Mesendoderm (in vitro differentiated cells): ENCODE results near the gene DNER.

Experiments used
- DNase-seq: peaks from one replicate; pipeline ENCODE4 v3.0.0; 2013
- H2AK5ac ChIP-seq: 2 replicates; pipeline ENCODE4 v1.6.1; 2013; ENCODE audit warnings: low read length, inconsistent platforms
- H2BK120ac ChIP-seq: 2 replicates; pipeline ENCODE4 v1.6.1; 2013; ENCODE audit warnings: low read depth, mild to moderate bottlenecking, low read length, moderate library complexity, mixed read lengths
- H2BK15ac ChIP-seq: replicated peaks from 2 replicates; pipeline ENCODE4 v1.6.1; 2013; ENCODE audit warnings: low read depth, mild to moderate bottlenecking, moderate library complexity
- H2BK5ac ChIP-seq: 2 replicates; pipeline ENCODE4 v1.6.1; 2013; ENCODE audit warnings: low read length, inconsistent platforms
- H3K18ac ChIP-seq: 2 replicates; pipeline ENCODE4 v1.6.1; 2013; ENCODE audit warnings: mild to moderate bottlenecking, low read length, mixed read lengths
- H3K23ac ChIP-seq: one replicate; pipeline ENCODE4 v1.6.1; 2013; ENCODE audit warnings: low read length
- H3K27ac ChIP-seq: 2 replicates; pipeline ENCODE4 v1.5.1; 2013; ENCODE audit warnings: low read depth, mild to moderate bottlenecking, inconsistent platforms, low read length, moderate library complexity
- H3K27me3 ChIP-seq: 2 replicates; pipeline ENCODE4 v1.6.1; 2013; ENCODE audit warnings: low read length, control low read depth, mild to moderate bottlenecking, inconsistent platforms; ENCODE audit not compliant: insufficient read depth, poor library complexity
- H3K36me3 ChIP-seq: 2 replicates; pipeline ENCODE4 v1.6.1; 2013; ENCODE audit warnings: low read length, inconsistent platforms; ENCODE audit not compliant: control insufficient read depth, insufficient read depth
- H3K4ac ChIP-seq: one replicate; pipeline ENCODE4 v1.6.1; 2013; ENCODE audit warnings: low read depth, mild to moderate bottlenecking, low read length, moderate library complexity
- H3K4me1 ChIP-seq: 2 replicates; pipeline ENCODE4 v1.6.1; 2013; ENCODE audit warnings: low read depth, low read length, inconsistent platforms; ENCODE audit not compliant: control insufficient read depth
- H3K4me2 ChIP-seq: 2 replicates; pipeline ENCODE4 v1.6.1; 2013; ENCODE audit warnings: low read length
- H3K4me3 ChIP-seq: 2 replicates; pipeline ENCODE4 v1.5.1; 2013; ENCODE audit warnings: mild to moderate bottlenecking, low read length
- H3K56ac ChIP-seq: one replicate; pipeline ENCODE4 v1.6.1; 2013; ENCODE audit warnings: low read length
- H3K79me1 ChIP-seq: 2 replicates; pipeline ENCODE4 v1.6.1; 2013; ENCODE audit warnings: low read length, inconsistent platforms
- H3K79me2 ChIP-seq: 2 replicates; pipeline ENCODE4 v1.6.1; 2013; ENCODE audit warnings: mild to moderate bottlenecking, low read length; ENCODE audit not compliant: control insufficient read depth, insufficient read depth
- H3K9ac ChIP-seq: 2 replicates; pipeline ENCODE4 v1.6.1; 2013; ENCODE audit warnings: low read length, inconsistent platforms
- H4K5ac ChIP-seq: one replicate; pipeline ENCODE4 v1.6.1; 2013; ENCODE audit warnings: low read length
- H4K8ac ChIP-seq: one replicate; pipeline ENCODE4 v1.6.1; 2013; ENCODE audit warnings: low read depth, mild to moderate bottlenecking, control low read depth, low read length, moderate library complexity
- WGBS: extraction: QIAGEN DNeasy Blood & Tissue Kit; methylation state at CpG from one replicate; pipeline ENCODE4 v1.1.7; 2013; ENCODE audit warnings: low lambda C conversion rate, missing lambda C conversion rate; ENCODE audit not compliant: insufficient coverage; ENCODE audit errors: extremely low coverage; 5-methylcytosine and 5-hydroxymethylcytosine counted together

DNER gene

DNA sequence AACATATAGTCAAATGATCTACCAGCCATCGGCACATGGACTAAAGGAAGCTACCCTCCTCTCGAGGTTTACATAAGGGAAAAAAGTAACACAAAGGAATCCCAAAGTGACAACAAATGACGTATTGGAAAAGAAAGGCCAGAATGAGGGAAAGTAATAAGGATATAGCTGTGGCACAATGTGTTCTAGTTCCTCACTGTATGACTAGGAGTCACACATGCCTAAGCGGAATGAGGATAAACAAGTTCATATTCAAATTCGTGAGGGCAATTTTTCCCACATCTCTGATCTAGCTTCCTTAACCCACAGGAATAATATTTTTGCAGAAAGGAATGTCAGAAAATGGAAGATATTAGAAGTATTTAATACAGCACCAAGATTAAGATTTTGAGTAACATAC lies 281.0 kb downstream of the DNER start:
- Histone ChIP-seq H3K23ac (no peak overlapping the region), H3K27me3 (no peaks in the 10 kb centered on the region), H2BK5ac (no peak overlapping the region), H3K18ac (no peak overlapping the region), H3K36me3 (no peaks in the 10 kb centered on the region), H3K9ac (no peak overlapping the region), H2BK120ac (no peak overlapping the region), H3K79me1 (no peaks in the 10 kb centered on the region), H2BK15ac (no peak overlapping the region), H4K8ac (no peak overlapping the region), H2AK5ac (no peak overlapping the region), H3K4me1 (no peaks in the 10 kb centered on the region), H3K56ac (no peak overlapping the region), H3K4ac (no peak overlapping the region), H4K5ac (no peak overlapping the region), H3K27ac (no peak overlapping the region), H3K4me2 (no peak overlapping the region), H3K4me3 (no peak overlapping the region), H3K79me2 (no peaks in the 10 kb centered on the region)
- DNase-seq, result no peak
- no CpG with 5 or more reads among the region's 5 CpGs for WGBS

DNA sequence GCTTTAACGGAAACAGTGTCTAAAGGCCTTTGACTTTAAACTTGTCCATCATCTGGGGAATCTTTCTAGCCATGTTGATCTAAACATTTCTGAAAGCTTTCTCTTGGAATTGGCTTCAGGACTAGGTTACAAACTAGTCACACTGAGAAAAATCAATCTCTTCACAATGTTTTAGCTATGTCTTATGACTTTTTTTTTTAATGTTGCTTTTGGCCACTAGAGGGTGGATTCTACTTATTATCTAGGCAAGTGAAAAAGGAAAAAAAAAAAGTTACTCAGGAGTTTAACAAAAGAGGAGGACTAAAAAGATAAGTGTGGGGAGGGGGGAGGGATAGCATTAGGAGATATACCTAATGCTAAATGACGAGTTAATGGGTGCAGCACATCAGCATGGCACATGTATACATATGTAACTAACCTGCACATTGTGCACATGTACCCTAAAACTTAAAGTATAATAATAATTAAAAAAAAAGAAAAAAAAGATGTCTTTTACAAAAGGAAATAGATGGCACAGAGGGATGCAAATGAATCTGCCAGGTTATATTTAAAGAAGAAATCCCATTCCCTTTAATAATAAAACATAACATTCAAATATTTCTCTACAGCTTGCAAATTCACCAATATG lies 282.9 kb downstream of the DNER start:
- DNase-seq, result peak; percentile 80
- no peak overlapping the region for H3K27ac ChIP-seq
- no peak overlapping the region for H3K4me2 ChIP-seq
- H4K8ac ChIP-seq, result no peak overlapping the region
- H3K79me1 ChIP-seq, result no peaks in the 10 kb centered on the region
- no peaks in the 10 kb centered on the region for H3K4me1 ChIP-seq
- H4K5ac ChIP-seq, result no peak overlapping the region
- H3K9ac ChIP-seq, result no peak overlapping the region
- no peak overlapping the region for H3K23ac ChIP-seq
- no peak overlapping the region for H3K18ac ChIP-seq
- no peak overlapping the region for H3K56ac ChIP-seq
- no CpG with 5 or more reads among the region's 2 CpGs for WGBS
- no peaks in the 10 kb centered on the region for H3K79me2 ChIP-seq
- no peak overlapping the region for H2BK15ac ChIP-seq
- H3K4ac ChIP-seq, result no peak overlapping the region
- no peak overlapping the region for H2AK5ac ChIP-seq
- H3K36me3 ChIP-seq, result no peaks in the 10 kb centered on the region
- H2BK120ac ChIP-seq, result no peak overlapping the region
- H3K27me3 ChIP-seq, result no peaks in the 10 kb centered on the region
- H3K4me3 ChIP-seq, result no peak overlapping the region
- H2BK5ac ChIP-seq, result no peak overlapping the region

GRCh38 chr2:229429589-229429988 lies 284.8 kb downstream of the DNER start:
- Histone ChIP-seq H3K27ac (no peak overlapping the region), H3K4me3 (no peak overlapping the region), H3K4ac (no peak overlapping the region), H3K79me1 (no peaks in the 10 kb centered on the region), H4K5ac (no peak overlapping the region), H2BK5ac (no peak overlapping the region), H3K4me1 (no peaks in the 10 kb centered on the region), H3K23ac (no peak overlapping the region), H2BK120ac (no peak overlapping the region), H3K27me3 (no peaks in the 10 kb centered on the region), H4K8ac (no peak overlapping the region), H2AK5ac (no peak overlapping the region), H3K56ac (no peak overlapping the region), H2BK15ac (no peak overlapping the region), H3K79me2 (no peaks in the 10 kb centered on the region), H3K9ac (no peak overlapping the region), H3K18ac (no peak overlapping the region), H3K36me3 (no peaks in the 10 kb centered on the region), H3K4me2 (no peak overlapping the region)
- WGBS, result no CpG with 5 or more reads among the region's 5 CpGs
- no peak for DNase-seq

GRCh38 chr2:229426464-229426863 lies 287.9 kb downstream of the DNER start:
- WGBS, result no CpG with 5 or more reads among the region's 6 CpGs

DNA sequence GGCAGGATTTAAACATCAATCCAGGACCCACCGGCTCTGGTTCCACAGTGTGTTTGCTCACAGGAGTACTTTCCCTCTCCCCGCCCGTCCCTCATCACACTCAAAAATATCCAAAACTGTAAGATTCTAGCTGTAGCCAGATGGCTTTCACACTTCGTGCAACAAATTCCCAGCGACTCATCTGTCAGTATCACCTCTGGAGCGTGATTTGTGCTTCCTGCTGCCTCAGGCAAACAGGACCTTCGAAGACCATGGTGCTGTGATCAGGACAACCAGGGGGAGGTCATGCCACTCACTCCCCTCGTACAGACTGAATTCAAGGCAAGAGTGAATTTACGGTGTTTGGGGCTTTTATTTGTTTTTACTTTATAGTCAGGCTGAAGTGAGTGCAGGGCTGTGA lies 288.8 kb downstream of the DNER start:
- no CpG with 5 or more reads among the region's 9 CpGs for WGBS
- H3K4me3 ChIP-seq, result no peak overlapping the region
- H3K4ac ChIP-seq, result no peak overlapping the region
- H3K4me1 ChIP-seq, result no peaks in the 10 kb centered on the region
- no peak overlapping the region for H2BK15ac ChIP-seq
- H3K79me1 ChIP-seq, result no peaks in the 10 kb centered on the region
- H3K9ac ChIP-seq, result no peak overlapping the region
- H2BK5ac ChIP-seq, result no peak overlapping the region
- H3K79me2 ChIP-seq, result no peaks in the 10 kb centered on the region
- no peak overlapping the region for H3K18ac ChIP-seq
- H3K56ac ChIP-seq, result no peak overlapping the region
- no peak overlapping the region for H2AK5ac ChIP-seq
- H3K27ac ChIP-seq, result no peak overlapping the region
- no peak overlapping the region for H4K5ac ChIP-seq
- H2BK120ac ChIP-seq, result no peak overlapping the region
- no peak overlapping the region for H3K4me2 ChIP-seq
- DNase-seq, result no peak
- H3K27me3 ChIP-seq, result no peaks in the 10 kb centered on the region
- H3K23ac ChIP-seq, result no peak overlapping the region
- no peak overlapping the region for H4K8ac ChIP-seq
- H3K36me3 ChIP-seq, result no peaks in the 10 kb centered on the region

More at GRCh38 chr2:229426464-229426863, 287.9 kb downstream of the DNER start:
- Histone ChIP-seq H2BK120ac (no peak overlapping the region), H2BK5ac (no peak overlapping the region), H3K79me2 (no peaks in the 10 kb centered on the region), H3K23ac (no peak overlapping the region), H3K79me1 (no peaks in the 10 kb centered on the region), H3K36me3 (no peaks in the 10 kb centered on the region), H3K4me1 (no peaks in the 10 kb centered on the region), H3K27me3 (no peaks in the 10 kb centered on the region), H3K4me2 (no peak overlapping the region), H2AK5ac (no peak overlapping the region), H2BK15ac (no peak overlapping the region), H3K56ac (no peak overlapping the region), H3K4ac (no peak overlapping the region), H3K9ac (no peak overlapping the region), H4K8ac (no peak overlapping the region), H3K18ac (no peak overlapping the region), H4K5ac (no peak overlapping the region), H3K27ac (no peak overlapping the region), H3K4me3 (no peak overlapping the region)
- DNase-seq, result no peak

GRCh38 chr2:229422063-229422462 lies 292.3 kb downstream of the DNER start:
- no peak overlapping the region for H3K4ac ChIP-seq
- no peak overlapping the region for H3K56ac ChIP-seq
- H3K36me3 ChIP-seq, result no peaks in the 10 kb centered on the region
- H3K79me2 ChIP-seq, result no peaks in the 10 kb centered on the region
- H3K18ac ChIP-seq, result no peak overlapping the region
- H4K5ac ChIP-seq, result no peak overlapping the region
- no peak overlapping the region for H4K8ac ChIP-seq
- H3K9ac ChIP-seq, result no peak overlapping the region
- H3K4me3 ChIP-seq, result no peak overlapping the region
- H2BK15ac ChIP-seq, result no peak overlapping the region
- peaks cover 2% of the 10 kb centered on the region for H3K4me1 ChIP-seq
- no peak overlapping the region for H2AK5ac ChIP-seq
- no peak overlapping the region for H2BK120ac ChIP-seq
- H3K27ac ChIP-seq, result no peak overlapping the region
- H2BK5ac ChIP-seq, result no peak overlapping the region
- H3K4me2 ChIP-seq, result no peak overlapping the region
- H3K23ac ChIP-seq, result no peak overlapping the region
- DNase-seq, result no peak
- no peaks in the 10 kb centered on the region for H3K27me3 ChIP-seq
- H3K79me1 ChIP-seq, result no peaks in the 10 kb centered on the region
- WGBS, result no CpG with 5 or more reads among the region's 6 CpGs
